ENCODE measurements around the gene TEX53.

GRCh38 chr9:114641967-114642366 is 15.6 kb downstream of the TEX53 start:
- TF ChIP-seq, protein P1, sequence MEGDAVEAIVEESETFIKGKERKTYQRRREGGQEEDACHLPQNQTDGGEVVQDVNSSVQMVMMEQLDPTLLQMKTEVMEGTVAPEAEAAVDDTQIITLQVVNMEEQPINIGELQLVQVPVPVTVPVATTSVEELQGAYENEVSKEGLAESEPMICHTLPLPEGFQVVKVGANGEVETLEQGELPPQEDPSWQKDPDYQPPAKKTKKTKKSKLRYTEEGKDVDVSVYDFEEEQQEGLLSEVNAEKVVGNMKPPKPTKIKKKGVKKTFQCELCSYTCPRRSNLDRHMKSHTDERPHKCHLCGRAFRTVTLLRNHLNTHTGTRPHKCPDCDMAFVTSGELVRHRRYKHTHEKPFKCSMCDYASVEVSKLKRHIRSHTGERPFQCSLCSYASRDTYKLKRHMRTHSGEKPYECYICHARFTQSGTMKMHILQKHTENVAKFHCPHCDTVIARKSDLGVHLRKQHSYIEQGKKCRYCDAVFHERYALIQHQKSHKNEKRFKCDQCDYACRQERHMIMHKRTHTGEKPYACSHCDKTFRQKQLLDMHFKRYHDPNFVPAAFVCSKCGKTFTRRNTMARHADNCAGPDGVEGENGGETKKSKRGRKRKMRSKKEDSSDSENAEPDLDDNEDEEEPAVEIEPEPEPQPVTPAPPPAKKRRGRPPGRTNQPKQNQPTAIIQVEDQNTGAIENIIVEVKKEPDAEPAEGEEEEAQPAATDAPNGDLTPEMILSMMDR (IDR thresholded peaks at IDR 0.05; ENCODE audit: insufficient read depth, low read length), result no peak
- no peak for TF ChIP-seq POLR2AphosphoS5 (IDR thresholded peaks at IDR 0.05; ENCODE audit: low read depth)
- no peak for TF ChIP-seq REST (IDR thresholded peaks at IDR 0.05; ENCODE audit: insufficient replicate concordance, low read depth)

All from HL-60 (cell line).